ENCODE data around the gene LGALSL. TPM values are rescaled to one million over a fixed set of nuclear protein-coding genes. Genes with fewer than 3 reads are reported as not detected.

The LGALSL gene
- total and polyA plus RNA-seq, 12 donors, result 5.3 to 24.8 (median 11.0) TPM

DNA sequence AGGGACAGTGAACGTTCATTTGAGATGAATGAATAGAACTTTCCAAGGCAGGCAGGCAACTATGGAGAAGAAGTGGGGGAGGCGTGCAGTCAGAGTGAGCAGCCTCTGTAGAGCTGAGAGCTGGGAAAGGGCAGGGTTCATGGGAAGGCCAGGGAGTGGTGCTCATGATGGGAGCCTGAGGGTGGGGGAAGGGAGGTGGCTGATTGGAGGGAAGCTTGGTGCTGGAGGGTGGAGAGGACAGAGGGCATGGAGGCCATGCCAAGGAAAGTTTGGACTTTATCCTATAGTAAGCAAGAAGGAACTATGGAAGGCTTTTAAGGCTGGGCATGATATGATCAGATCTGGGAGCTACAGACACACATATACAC is 47.6 kb upstream of the LGALSL start:
- Histone ChIP-seq H3K36me3 (no peaks in the 10 kb centered on the region), H3K27ac (peak overlapping the region in 2 of 10 donors; percentile 46 to 92), H3K4me3 (no peak overlapping the region), H3K27me3 (no peaks in the 10 kb centered on the region), H3K9me3 (no peaks in the 10 kb centered on the region), H3K4me1 (peaks cover 14 to 47% (median 39%) of the 10 kb centered on the region in 9 donors)
- intact Hi-C loops (cut with DNase I), result loop anchor here in 2 of 10 donors (10.0 kb wide), 2 partner anchors 48 to 72 kb away; partner anchors contain the start of gene LGALSL (in 2 of the 2)
- TF ChIP-seq CTCF (IDR thresholded peaks at IDR 0.05), result no peak
- WGBS, 2 donors, result 68 to 83% methylated on average over 2 of the region's 2 CpGs
- DNase-seq (no peak), ATAC-seq (no peak)

- ATAC-seq (no peak), DNase-seq (no peak)
- H3K4me1 ChIP-seq, result peaks cover 14 to 38% (median 33%) of the 10 kb centered on the region in 9 donors
- H3K36me3 ChIP-seq, result no peaks in the 10 kb centered on the region
- intact Hi-C loops (cut with DNase I), result loop anchor here in 2 of 10 donors (10.0 kb wide), 2 partner anchors 47 to 73 kb away; partner anchors contain the start of gene LGALSL (in 2 of the 2)
- TF ChIP-seq CTCF (IDR thresholded peaks at IDR 0.05), result no peak
- H3K4me3 ChIP-seq, result no peak overlapping the region
- no peaks in the 10 kb centered on the region for H3K9me3 ChIP-seq
- 98 to 100% methylated on average over 3 of the region's 3 CpGs for WGBS, 2 donors
- H3K27ac ChIP-seq, result no peak overlapping the region
- H3K27me3 ChIP-seq, result no peaks in the 10 kb centered on the region
Observed at GRCh38 chr2:64408031-64408430, 45.9 kb upstream of the LGALSL start.

GRCh38 chr2:64410671-64411070 is 43.3 kb upstream of the LGALSL start:
- Histone ChIP-seq H3K36me3 (no peaks in the 10 kb centered on the region), H3K27me3 (no peaks in the 10 kb centered on the region), H3K9me3 (no peaks in the 10 kb centered on the region), H3K4me1 (peaks cover 0 to 11% (median 7%) of the 10 kb centered on the region in 9 donors), H3K27ac (no peak overlapping the region), H3K4me3 (no peak overlapping the region)
- 85 to 96% methylated on average over 1 of the region's 1 CpG for WGBS, 2 donors
- DNase-seq (no peak), ATAC-seq (no peak)
- intact Hi-C loops (cut with DNase I), result loop anchor here in 1 of 10 donors (5.0 kb wide), 1 partner anchor 37 kb away; no protein-coding TSS in a partner anchor
- TF ChIP-seq CTCF (IDR thresholded peaks at IDR 0.05), result no peak

- 61 to 62% methylated on average over 4 of the region's 4 CpGs for WGBS, 2 donors
- no peak for DNase-seq
- no peak overlapping the region for H3K27ac ChIP-seq
- no peaks in the 10 kb centered on the region for H3K36me3 ChIP-seq
- H3K27me3 ChIP-seq, result no peaks in the 10 kb centered on the region
- no peak overlapping the region for H3K4me3 ChIP-seq
- no peaks in the 10 kb centered on the region for H3K9me3 ChIP-seq
- ATAC-seq, result no peak
- intact Hi-C loops (cut with DNase I), result loop anchor here in 1 of 10 donors (5.0 kb wide), 1 partner anchor 35 kb away; no protein-coding TSS in a partner anchor
- TF ChIP-seq CTCF (IDR thresholded peaks at IDR 0.05), result no peak
- no peaks in the 10 kb centered on the region for H3K4me1 ChIP-seq
Observed at GRCh38 chr2:64412671-64413070, 41.3 kb upstream of the LGALSL start.
